ENCODE results near the gene WDR77. TPM values are rescaled to one million over a fixed set of nuclear protein-coding genes. Genes with fewer than 3 reads are reported as not detected.

Gene WDR77
- total and polyA plus RNA-seq, 2 of the 13 experiments (the other 11 are each of a cell fraction or from before 2014, with no cell fraction given) = 90.6 to 108 TPM

- TF ChIP-seq CENPX (CRISPR knock-in tag; IDR thresholded peaks at IDR 0.05) = no peak
- TF ChIP-seq ZNF512 (CRISPR knock-in tag; IDR thresholded peaks at IDR 0.05) = no peak
- 0 out of 2 replicates have a peak, but pooled peaks have one; percentile 21 for TF ChIP-seq ZFP1 (CRISPR knock-in tag; IDR thresholded peaks at IDR 0.05)
- no peak for TF ChIP-seq ZBTB49 (CRISPR knock-in tag; IDR thresholded peaks at IDR 0.05; ENCODE audit: borderline replicate concordance)
- no peak for TF ChIP-seq ZNF761 (CRISPR knock-in tag; conservative IDR thresholded peaks at IDR 0.05)
- no peak for TF ChIP-seq ZC3H4 (CRISPR knock-in tag; IDR thresholded peaks at IDR 0.05; ENCODE audit: borderline replicate concordance)
- no peak for TF ChIP-seq ZNF18 (CRISPR knock-in tag; IDR thresholded peaks at IDR 0.05; ENCODE audit: insufficient replicate concordance)
- no peak for TF ChIP-seq HNRNPUL1 (IDR thresholded peaks at IDR 0.05; ENCODE audit: low read depth, low read length)
- TF ChIP-seq CEBPZ (IDR thresholded peaks at IDR 0.05; ENCODE audit: low read length) = no peak
- no peak for TF ChIP-seq RNF219 (CRISPR knock-in tag; IDR thresholded peaks at IDR 0.05)
These were observed 26.3 kb downstream of the WDR77 start (continued) for GRCh38 chr1:111422546-111423391.

All from HepG2 (cell line).